Stimulated activated memory B cell treated with anti-CD40 and anti-IgM and Interleukin-4, amounts not matched to agents 10 μg/mL and 1 μg/mL and 100 μg/mL, for 72 hours (primary cell): ENCODE data around the gene CCDC159.
A peak's percentile ranks its signal among the peaks of the same experiment; 100 is the strongest.

Source experiments
- ATAC-seq: fragments of 150-1000 bp; cut with Tn5 transposase; 2 replicates; pipeline ENCODE4 v1.10.0; 2021
- H3K27ac Mint-ChIP-seq: one replicate; pipeline ENCODE4 v1.8.0; 2022; ENCODE audit warnings: mild to moderate bottlenecking, mixed read lengths
- H3K27me3 Mint-ChIP-seq: one replicate; pipeline ENCODE4 v1.8.0; 2022; ENCODE audit warnings: mixed read lengths
- H3K36me3 Mint-ChIP-seq: one replicate; pipeline ENCODE4 v1.8.0; 2022; ENCODE audit warnings: mixed read lengths
- H3K4me1 Mint-ChIP-seq: one replicate; pipeline ENCODE4 v1.8.0; 2022; ENCODE audit warnings: mixed read lengths
- H3K4me3 Mint-ChIP-seq: one replicate; pipeline ENCODE4 v1.8.0; 2022; ENCODE audit warnings: mild to moderate bottlenecking, moderate library complexity, mixed read lengths
- H3K9me3 Mint-ChIP-seq: one replicate; pipeline ENCODE4 v1.8.0; 2022; ENCODE audit warnings: mixed read lengths

Gene CCDC159

DNA sequence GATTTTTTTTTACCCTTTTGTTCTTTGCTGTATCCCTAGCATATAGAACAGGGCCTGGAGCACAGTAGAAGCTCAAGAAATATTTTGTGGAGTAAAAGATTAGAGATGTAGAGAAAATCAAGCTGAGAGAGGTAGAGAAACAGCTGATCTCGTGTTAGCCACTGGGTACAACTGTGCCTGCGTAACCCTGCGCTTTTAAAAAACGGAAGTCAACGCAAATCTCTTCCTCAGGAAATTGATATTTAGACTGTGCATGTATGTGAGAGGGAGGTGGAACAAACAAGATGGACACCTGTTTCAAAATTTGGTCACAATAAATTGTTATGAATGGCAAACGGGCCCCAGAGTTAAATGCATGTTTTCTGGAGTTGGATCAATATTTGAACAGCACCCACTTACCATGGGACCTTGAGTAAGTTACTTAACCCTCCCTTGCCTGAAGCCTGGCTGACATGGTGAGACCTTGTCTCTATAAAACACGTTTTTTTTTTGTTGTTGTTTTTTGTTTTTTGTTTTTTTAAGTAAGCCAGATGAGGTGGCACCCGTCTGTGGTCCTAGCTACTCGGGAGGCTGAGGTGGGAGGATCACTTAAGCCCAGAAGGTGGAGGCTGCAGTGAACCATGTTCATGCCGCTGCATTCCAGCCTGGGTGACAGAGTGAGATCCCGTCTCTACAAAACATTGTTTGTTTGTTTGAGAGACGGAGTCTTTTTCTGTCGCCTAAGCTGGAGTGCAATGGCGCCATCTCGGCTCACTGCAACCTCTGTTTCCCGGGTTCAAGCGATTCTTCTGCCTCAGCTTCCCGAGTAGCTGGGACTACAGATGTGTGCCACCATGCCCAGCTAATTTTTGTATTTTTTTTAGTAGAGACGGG lies 41.1 kb downstream of the CCDC159 start:
- peak; percentile 65 for ATAC-seq
- Mint-ChIP-seq H3K9me3 (peaks cover 3% of the 10 kb centered on the region), H3K27me3 (no peaks in the 10 kb centered on the region), H3K36me3 (no peaks in the 10 kb centered on the region), H3K4me1 (peaks cover 25% of the 10 kb centered on the region), H3K4me3 (no peak overlapping the region), H3K27ac (peak overlapping the region; percentile 76)

DNA sequence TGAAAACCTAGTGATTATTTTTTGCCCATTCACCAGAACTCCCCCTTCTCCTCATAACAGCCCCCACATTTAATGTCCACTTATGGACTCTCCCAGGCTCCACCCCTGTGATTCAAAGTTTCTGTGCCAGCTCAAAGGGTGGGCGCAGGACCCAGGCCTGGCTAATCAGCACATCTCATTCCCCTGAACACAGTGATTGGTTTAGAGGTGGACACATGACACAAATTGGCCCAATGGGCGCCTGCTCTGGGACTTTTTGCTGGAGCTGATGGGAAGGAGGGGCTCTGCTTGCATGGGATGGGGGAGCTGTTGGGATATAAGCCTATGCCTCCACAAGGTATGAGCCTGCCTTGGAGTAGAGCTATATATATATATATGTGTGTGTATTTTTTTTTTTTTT lies 44.0 kb downstream of the CCDC159 start:
- Mint-ChIP-seq H3K9me3 (peaks cover 3% of the 10 kb centered on the region), H3K27me3 (no peaks in the 10 kb centered on the region), H3K36me3 (no peaks in the 10 kb centered on the region), H3K4me3 (no peak overlapping the region), H3K4me1 (peaks cover 12% of the 10 kb centered on the region), H3K27ac (no peak overlapping the region)
- no peak for ATAC-seq

GRCh38 chr19:11390933-11391680 lies 44.8 kb downstream of the CCDC159 start:
- Mint-ChIP-seq H3K9me3 (peaks cover 3% of the 10 kb centered on the region), H3K4me1 (peaks cover 12% of the 10 kb centered on the region), H3K27me3 (no peaks in the 10 kb centered on the region), H3K36me3 (no peaks in the 10 kb centered on the region), H3K27ac (no peak overlapping the region), H3K4me3 (no peak overlapping the region)
- no peak for ATAC-seq

GRCh38 chr19:11397089-11397610 lies 50.8 kb downstream of the CCDC159 start:
- H3K27ac Mint-ChIP-seq = no peak overlapping the region

GRCh38 chr19:11399667-11400066 lies 53.3 kb downstream of the CCDC159 start:
- Mint-ChIP-seq H3K9me3 (no peaks in the 10 kb centered on the region), H3K36me3 (no peaks in the 10 kb centered on the region), H3K4me3 (no peak overlapping the region), H3K27me3 (peaks cover 19% of the 10 kb centered on the region), H3K27ac (no peak overlapping the region), H3K4me1 (no peaks in the 10 kb centered on the region)
- no peak for ATAC-seq

More at GRCh38 chr19:11397089-11397610, 50.8 kb downstream of the CCDC159 start:
- Mint-ChIP-seq H3K9me3 (no peaks in the 10 kb centered on the region), H3K27me3 (peaks cover 19% of the 10 kb centered on the region), H3K4me1 (no peaks in the 10 kb centered on the region), H3K36me3 (no peaks in the 10 kb centered on the region), H3K4me3 (no peak overlapping the region)
- ATAC-seq = peak; percentile 8

DNA sequence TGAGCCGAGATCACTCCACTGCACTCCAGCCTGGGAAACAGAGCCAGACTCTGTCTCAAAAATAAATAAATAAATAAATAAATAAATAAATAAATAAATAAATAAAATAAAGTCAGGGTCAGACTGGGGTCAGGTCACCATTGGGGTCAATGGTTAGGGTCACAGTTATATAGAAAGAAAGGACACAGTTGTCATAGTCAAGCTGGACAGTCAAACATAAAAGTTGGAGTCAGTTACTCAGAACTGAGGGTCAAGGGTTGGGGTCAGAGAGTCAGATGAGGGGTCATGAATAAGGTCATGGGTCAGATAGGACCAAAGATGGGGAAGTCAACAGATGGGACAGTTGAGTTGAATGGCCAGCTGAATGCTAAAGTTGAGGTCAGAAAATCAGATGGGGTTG lies 54.5 kb downstream of the CCDC159 start:
- no peak overlapping the region for H3K27ac Mint-ChIP-seq
- no peak for ATAC-seq
- no peaks in the 10 kb centered on the region for H3K4me1 Mint-ChIP-seq
- H3K36me3 Mint-ChIP-seq = no peaks in the 10 kb centered on the region
- no peak overlapping the region for H3K4me3 Mint-ChIP-seq
- H3K27me3 Mint-ChIP-seq = peaks cover 19% of the 10 kb centered on the region
- H3K9me3 Mint-ChIP-seq = no peaks in the 10 kb centered on the region

- Mint-ChIP-seq H3K9me3 (no peaks in the 10 kb centered on the region), H3K4me3 (no peak overlapping the region), H3K4me1 (peaks cover 7% of the 10 kb centered on the region), H3K27ac (no peak overlapping the region), H3K36me3 (no peaks in the 10 kb centered on the region), H3K27me3 (peaks cover 19% of the 10 kb centered on the region)
- ATAC-seq = no peak
Observed at GRCh38 chr19:11401808-11402543, 55.7 kb downstream of the CCDC159 start.
